Measurements from ENCODE around the gene SORCS2. TPM values are rescaled to one million over a fixed set of nuclear protein-coding genes. Genes with fewer than 3 reads are reported as not detected.

SORCS2 gene
- total and polyA plus RNA-seq, 2 of the 4 experiments (the other 2 are of a cell fraction): 0.36 to 0.62 TPM

- H2BK5ac ChIP-seq (ENCODE audit: low read depth, low read length, poor library complexity, severe bottlenecking): no peak overlapping the region
- no peak for ATAC-seq (ENCODE audit: low read depth)
- CTCF ChIA-PET: interaction anchor here (1.0 kb wide), 1 partner anchor 117 kb away, joined by 3 read pairs; no protein-coding TSS in a partner anchor
Measured at GRCh38 chr4:7675136-7675535, 482.8 kb downstream of the SORCS2 start.

More at GRCh38 chr4:7675136-7675535, 482.8 kb downstream of the SORCS2 start:
- H3K9ac ChIP-seq (ENCODE audit: low read depth, low read length): no peak overlapping the region
- 0 out of 2 replicates have a peak, but pooled peaks cover 2% of the 10 kb centered on the region for H3K9me3 ChIP-seq (ENCODE audit: control insufficient read depth, insufficient read depth, low read length)
- H4K20me1 ChIP-seq (ENCODE audit: insufficient read depth, low read length): no peaks in the 10 kb centered on the region
- TF ChIP-seq NFE2L2 (IDR thresholded peaks at IDR 0.05; ENCODE audit: low read depth, low read length) (no peak), SMC3 (IDR thresholded peaks at IDR 0.05; ENCODE audit: low read depth, low read length) (no peak), RCOR1 (IDR thresholded peaks at IDR 0.05; ENCODE audit: insufficient replicate concordance, low read length) (no peak), CEBPB (IDR thresholded peaks at IDR 0.05; ENCODE audit: low read depth, low read length) (no peak), POLR2A (IDR thresholded peaks at IDR 0.05; ENCODE audit: low read depth, low read length) (no peak), MAZ (IDR thresholded peaks at IDR 0.05; ENCODE audit: borderline replicate concordance, low read depth, low read length) (no peak), CTCF (conservative IDR thresholded peaks at IDR 0.05; ENCODE audit: low read depth, low read length) (no peak)
- no peak overlapping the region for H3K4me2 ChIP-seq (ENCODE audit: low read depth, low read length)
- no peaks in the 10 kb centered on the region for H3K9me1 ChIP-seq (ENCODE audit: insufficient read depth, low read length)
- H3K4ac ChIP-seq (ENCODE audit: low read depth, low read length): no peak overlapping the region
- no peak overlapping the region for H3K23ac ChIP-seq (ENCODE audit: low read depth, low read length)
- no peak overlapping the region for H4K91ac ChIP-seq (ENCODE audit: insufficient read depth, low read depth, low read length)
- H3K4me1 ChIP-seq (ENCODE audit: control insufficient read depth, insufficient read depth, low read length): no peaks in the 10 kb centered on the region
- H4K5ac ChIP-seq (ENCODE audit: low read depth, low read length): no peak overlapping the region
- WGBS, 2 experiments (ENCODE audit: extremely low coverage in 2 of 2, insufficient read length in 1 of 2): 75% methylated on average over 2 of the region's 6 CpGs; no CpG with 5 or more reads in 1 of the 2 experiments
- H2BK20ac ChIP-seq (ENCODE audit: low read depth, low read length): no peak overlapping the region
- dilution Hi-C loops (cut with HindIII; ENCODE audit: low sequenced_read_pairs, unreplicated experiment) (no loop called here), in situ Hi-C loops (cut with MboI; ENCODE audit: low sequenced_read_pairs) (no loop called here), intact Hi-C loops (cut with micrococcal nuclease) (no loop called here)
- no peak overlapping the region for H3K18ac ChIP-seq (ENCODE audit: low read depth, low read length)
- H2AK9ac ChIP-seq (replicated peaks; ENCODE audit: low read depth, low read length, poor library complexity): no peak overlapping the region
- DNase-seq: no peak
- no peak overlapping the region for H3K27ac ChIP-seq (ENCODE audit: insufficient read depth, low read length)
- peaks cover 31% of the 10 kb centered on the region for H3K27me3 ChIP-seq (ENCODE audit: control insufficient read depth, insufficient read depth, low read length)
- POLR2A ChIA-PET (ENCODE audit: unreplicated experiment): no interaction called here
- no peaks in the 10 kb centered on the region for H3K36me3 ChIP-seq (ENCODE audit: control insufficient read depth, insufficient read depth, low read length)
- no peak overlapping the region for H2BK120ac ChIP-seq (ENCODE audit: low read depth, low read length)
- no peak overlapping the region for H4K8ac ChIP-seq (ENCODE audit: low read depth in 2 of 2, low read length in 2 of 2)
- BruUV-seq (replicated peaks): no TSS peak
- H3K14ac ChIP-seq (replicated peaks; ENCODE audit: low read depth, low read length): no peak overlapping the region
- no peak overlapping the region for H3K56ac ChIP-seq (ENCODE audit: extremely low read depth, insufficient read depth, low read length)
- no peak overlapping the region for H3K4me3 ChIP-seq (ENCODE audit: insufficient read depth, low read depth, low read length)
- H2BK15ac ChIP-seq (ENCODE audit: low read depth, low read length): no peak overlapping the region
- no peaks in the 10 kb centered on the region for H3K79me1 ChIP-seq (ENCODE audit: low read depth in 1 of 2, low read length in 2 of 2)
- H2AK5ac ChIP-seq (ENCODE audit: low read depth, low read length): no peak overlapping the region
- no peak overlapping the region for H2AFZ ChIP-seq (replicated peaks; ENCODE audit: low read length, poor library complexity)
